GM18951 (cell line): Measurements from ENCODE around the gene CENPX.

Source experiments
- POLR2A ChIP-seq: IDR thresholded peaks from 4 replicates; pipeline ENCODE4 v1.6.1; 2011; ENCODE audit warnings: mild to moderate bottlenecking; ENCODE audit not compliant: insufficient read length, insufficient read depth; ENCODE audit errors: extremely low read depth
- in situ Hi-C: fragments of 300-500 bp; cut with MboI; formaldehyde crosslinking; loops from one replicate; pipeline ENCODE4 v1.12.0; 2022; ENCODE audit warnings: low sequenced_read_pairs, mixed read lengths, inconsistent platforms; ENCODE audit not compliant: unreplicated experiment

The CENPX gene

DNA sequence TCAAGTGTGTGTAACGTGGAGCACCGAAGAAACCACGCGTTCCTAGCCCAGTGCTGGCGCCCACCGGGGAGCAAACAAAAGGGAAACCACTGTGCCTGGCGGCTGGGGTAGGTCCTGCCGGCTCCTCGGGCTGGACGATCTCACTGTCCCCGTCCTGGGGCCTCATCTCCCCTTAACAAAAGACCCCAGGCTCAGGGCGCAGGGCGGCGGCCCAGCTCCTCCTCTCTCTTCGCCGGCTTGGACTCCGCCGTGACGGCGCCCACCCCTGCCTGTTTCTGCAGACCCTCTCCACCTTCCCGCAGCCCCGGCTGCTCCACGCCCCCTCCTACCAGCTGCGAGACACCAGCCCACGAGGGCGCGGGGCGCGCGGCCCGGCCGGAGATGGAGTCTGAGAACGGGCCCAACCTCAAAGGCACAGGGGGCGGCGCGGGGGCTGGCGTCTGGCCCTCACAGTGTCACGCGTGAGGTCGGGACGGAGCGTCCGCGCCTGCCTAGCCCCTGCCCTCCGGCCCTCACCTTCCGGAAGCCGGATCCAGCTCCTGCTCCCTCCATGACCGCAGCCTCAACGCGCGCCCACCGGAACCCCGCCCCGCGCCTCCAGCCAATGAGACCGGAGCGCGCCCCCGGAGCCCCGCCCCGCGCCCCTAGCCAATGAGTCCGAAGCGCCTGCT, at the start of gene CENPX:
CENPX (minus strand) TSS at position 569 of the 671 bp plus-strand sequence; CDS start at position 552, 17 bp downstream.
- TF ChIP-seq POLR2A = peak; percentile 74
- in situ Hi-C loops = no loop called here

DNA sequence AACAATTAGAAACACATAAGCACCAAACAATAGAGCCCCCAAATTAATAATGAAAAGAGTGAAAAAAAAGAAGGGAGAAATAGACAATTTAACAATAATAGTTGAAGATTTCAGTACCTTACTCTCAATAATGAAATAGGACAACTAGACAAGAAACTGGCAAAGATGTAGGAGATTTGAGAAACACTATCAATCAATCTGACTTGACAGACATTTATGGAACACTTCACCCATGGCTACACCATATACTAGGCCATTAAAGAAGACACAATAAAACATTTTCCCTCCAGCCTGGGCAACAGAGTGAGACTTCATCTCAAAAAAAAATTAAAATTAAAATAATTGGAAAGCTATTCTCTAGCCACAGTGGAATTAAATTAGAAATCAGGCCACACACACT, 47.9 kb upstream of the CENPX start:
- TF ChIP-seq POLR2A = no peak
- in situ Hi-C loops = no loop called here

DNA sequence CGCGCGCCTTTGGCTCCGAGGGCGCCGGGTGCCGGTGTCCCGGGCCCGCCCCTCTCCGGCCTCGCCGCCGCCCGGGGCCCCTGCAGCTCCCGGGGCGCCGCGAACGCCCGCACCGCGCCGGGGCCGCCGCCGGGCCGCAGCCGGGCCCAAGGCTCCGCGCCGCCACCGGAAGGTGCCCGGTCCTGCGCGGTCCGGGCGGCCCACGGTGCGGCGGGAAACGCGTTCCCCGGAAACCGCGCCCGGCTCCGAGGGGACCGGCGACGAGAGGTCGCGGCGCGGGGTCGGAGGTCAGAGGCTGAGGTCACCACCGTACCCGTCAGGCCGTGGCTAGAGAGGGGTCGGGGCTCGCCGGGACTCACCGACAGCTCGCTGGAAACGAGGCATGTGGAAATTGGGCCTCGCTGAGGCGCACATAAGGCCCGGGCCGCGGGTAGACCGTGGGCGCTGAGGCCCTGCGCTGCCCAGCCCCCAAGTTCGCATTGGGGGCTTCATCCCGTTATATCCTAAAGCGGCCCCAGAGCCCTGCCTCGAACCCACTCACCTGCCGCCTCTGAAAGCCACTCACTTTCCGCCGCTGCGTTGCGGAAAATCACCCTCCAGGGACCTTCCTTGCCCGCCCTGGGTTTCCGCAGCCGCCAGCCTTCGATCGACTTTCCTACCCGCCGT, 43.1 kb upstream of the CENPX start, which contains the start of gene DUS1L:
DUS1L (minus strand) TSS at position 167 of the 666 bp plus-strand sequence. CDS start 745 bp downstream, outside the sequence.
- in situ Hi-C loops = no loop called here
- TF ChIP-seq POLR2A = peak; percentile 89

DNA sequence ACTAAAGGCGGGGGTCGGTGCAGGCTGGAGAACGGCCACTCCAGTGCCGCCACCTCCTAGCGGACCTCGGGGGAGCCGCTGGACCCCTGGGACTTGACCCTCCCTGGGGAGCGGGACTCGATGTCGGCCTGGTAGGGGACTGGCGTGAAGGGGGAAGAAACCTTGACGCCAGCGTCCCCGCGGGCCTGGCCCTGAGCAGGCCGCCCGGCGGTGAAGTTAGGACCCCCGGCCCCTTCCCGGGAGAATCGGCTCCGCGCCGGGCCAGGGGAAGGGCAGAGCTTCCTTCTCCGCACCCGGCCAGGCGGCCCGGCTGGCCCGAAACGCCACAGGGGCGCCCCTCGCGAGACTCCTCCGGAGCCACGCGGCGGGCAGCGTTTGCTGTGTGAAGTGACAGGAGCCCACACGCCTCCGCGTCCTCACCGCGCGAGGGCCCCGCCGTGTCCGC, 42.5 kb upstream of the CENPX start:
- in situ Hi-C loops = no loop called here
- TF ChIP-seq POLR2A = no peak

DNA sequence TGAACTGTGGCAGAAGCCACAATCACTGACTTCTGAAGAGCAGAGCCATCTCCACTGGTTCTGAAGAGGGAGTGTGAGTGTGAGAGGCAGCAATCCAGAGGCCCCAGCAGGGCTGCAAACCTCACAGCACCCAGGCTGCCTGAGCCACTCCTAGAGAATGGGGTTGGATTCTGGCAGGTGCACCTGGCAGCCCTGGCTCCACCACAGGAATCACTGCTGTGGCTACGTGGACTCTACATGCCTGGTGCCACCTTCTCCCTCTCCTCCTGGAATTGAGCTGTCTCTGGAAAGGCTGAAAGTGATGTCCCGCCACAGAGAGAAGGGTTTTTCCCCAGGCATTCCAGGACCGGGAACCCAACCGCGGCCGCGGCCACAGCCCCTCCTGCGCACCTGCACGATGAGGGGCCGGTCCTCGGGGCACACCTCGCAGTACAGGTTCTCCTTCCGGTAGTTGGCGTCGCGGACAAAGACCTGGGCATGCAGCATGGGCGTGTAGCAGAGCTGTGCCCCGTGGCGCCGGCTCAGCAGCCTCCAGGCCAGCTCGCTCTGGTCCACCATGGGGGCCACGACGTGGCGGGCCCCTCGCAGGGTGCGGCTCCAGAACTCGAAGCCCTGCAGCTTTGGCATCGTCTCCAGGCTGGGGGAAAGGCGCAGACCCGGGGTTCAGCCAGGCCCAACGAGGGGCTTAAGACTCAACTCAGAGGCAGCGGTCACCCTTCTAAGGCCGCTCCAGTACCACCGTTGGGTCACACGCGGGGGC, 41.9 kb upstream of the CENPX start:
- no peak for TF ChIP-seq POLR2A
- in situ Hi-C loops = no loop called here

DNA sequence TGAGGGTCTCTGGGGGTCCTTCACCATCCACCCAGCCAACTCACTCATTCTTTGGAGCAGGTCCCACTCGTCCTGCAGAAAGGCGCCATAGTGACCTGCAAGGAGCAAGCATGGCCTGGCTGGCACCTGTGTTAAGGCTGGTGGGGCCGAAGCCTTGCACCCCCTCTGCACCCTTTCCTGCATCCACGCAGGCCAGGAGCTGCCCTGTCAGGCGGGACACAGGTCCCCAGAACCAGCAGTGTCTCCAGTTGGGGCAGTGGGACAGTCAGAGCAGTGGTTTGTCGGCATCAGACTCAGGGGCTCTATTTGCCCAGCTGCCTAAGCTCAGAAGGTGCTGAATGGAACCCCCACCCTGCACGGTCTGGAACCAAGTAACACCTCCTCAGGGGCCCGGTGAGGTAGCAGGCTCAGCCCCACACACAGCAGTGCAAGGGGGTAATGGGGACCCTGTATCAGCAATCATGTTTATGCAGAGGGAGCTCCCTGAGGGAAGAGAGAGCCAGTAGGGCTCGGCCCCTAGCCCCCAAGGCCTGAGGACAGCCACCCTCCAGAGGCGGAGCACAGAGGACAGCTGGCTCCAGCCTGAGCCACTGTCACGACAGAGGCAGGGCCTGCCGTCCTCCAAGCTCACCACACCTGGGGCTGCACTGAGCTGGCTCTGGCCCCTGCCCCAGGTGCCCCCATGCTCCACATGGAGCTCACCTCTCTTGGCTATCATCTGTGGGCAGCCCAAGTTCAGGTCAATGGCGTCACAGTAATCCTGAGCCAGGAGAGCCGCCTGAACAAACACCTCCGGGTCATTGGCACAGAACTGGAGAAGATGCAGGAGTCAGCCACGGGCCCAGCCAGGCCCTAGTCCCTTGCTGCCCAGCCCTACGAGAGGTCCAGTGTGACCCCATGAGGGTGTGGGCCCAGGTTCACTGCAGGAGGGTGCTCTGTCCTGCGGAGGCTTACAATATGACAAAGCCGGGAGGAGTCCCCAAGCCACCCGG, 41.0 kb upstream of the CENPX start:
- in situ Hi-C loops = no loop called here
- TF ChIP-seq POLR2A = no peak

DNA sequence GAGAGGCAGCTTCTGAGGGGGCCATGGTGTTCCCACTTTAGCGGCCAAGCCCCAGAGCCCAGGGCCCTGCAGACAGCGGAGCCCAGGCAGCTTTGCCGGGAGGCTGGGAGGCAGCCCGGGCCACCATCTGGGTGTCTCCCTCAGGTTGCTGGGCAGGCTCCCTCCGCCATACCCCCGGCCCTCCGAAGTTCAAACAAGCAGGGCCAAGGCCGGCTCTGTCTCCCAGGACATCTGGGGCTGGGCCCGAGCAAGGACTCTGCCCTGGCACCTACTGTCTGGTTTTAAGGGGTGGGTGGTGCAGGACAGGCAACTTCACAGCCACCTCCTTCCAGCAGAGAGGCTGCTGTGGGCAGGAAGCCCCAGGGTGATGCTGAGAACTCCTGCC, 40.3 kb upstream of the CENPX start:
- in situ Hi-C loops = no loop called here
- TF ChIP-seq POLR2A = no peak

DNA sequence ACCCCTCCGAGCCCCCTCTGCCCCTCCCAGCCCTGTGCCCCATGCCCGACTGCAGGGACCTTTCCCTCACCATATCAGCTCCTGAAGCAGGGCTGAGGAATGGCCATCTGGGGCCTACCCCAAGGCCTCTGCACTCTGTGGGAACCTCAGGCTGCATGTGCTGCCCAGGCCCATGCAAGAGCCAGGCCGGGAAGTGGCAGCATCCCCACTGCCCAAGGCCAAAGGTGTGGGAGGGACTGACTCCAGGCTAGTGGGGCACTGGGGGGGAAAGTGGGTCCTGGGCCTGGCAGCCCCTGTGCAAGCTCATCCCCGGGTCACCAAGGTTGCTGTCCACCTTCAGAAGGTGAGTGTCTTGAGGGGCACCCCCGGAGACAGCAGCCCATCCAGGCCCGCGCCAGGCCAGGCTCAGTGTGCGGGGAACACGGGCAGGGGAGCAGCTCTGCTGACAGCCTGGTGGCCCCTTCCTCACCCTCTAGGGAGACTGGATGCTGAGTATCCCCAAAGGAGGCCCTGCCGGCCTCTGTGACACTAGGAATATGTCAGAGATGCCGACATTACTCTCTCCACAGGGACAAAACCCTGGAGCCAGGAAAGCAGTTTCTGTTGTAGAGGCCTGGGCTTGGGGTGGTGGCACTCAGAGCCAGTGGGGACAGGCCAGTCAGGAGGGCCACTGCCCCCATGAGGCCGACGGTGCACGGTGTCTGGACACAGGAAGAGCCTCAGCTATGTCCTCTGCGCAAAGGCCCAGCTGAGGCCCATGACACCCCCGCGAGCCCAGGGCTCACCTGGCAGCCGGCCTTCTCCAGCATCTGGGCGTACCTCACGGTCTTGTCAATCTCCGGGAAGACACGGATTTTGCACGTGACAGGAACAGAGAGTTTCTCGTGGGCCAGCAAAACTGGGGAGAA, 39.7 kb upstream of the CENPX start:
- no peak for TF ChIP-seq POLR2A
- in situ Hi-C loops = no loop called here

DNA sequence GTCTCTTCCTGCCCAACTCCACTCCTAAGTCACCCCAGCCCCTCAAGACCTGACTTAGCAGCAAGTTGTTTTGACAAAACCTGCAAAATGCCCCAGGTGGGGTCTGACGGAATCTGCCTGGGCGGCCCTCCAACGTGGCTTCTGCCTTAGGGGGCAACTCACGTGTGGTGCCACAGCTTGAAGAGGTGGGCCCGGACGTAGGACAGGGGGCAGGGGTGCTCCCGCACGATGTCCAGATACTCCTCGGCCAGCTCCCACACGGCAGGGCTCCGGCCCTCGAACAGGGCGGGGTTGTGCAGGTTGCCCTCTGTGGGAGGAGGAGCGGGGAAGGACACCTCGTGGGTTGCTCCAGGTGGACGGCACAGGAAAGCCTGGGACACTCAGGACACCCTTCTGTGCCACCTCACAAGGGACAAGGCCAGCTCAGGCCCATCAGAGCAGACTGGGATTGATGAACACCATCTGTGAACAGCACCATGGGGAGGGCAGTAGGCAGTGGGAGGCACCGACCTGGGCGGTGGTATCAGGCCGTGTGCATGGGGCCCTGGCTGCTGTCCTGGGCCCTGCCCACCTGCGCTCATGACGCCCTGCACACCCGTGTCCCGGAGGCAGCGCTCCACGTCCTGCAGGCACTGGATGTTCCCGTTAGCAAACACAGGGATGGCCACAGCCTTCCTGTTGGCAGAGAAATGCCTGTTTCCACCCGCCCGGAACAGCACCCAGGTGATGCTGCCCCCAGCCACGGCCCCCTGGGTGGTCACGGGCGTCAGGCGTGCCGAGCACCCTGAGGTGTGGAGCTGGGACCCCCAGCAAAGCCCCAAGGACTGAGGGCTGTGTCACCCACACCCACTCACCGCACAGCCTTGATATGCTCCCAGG, 38.6 kb upstream of the CENPX start:
- TF ChIP-seq POLR2A = no peak
- in situ Hi-C loops = no loop called here

DNA sequence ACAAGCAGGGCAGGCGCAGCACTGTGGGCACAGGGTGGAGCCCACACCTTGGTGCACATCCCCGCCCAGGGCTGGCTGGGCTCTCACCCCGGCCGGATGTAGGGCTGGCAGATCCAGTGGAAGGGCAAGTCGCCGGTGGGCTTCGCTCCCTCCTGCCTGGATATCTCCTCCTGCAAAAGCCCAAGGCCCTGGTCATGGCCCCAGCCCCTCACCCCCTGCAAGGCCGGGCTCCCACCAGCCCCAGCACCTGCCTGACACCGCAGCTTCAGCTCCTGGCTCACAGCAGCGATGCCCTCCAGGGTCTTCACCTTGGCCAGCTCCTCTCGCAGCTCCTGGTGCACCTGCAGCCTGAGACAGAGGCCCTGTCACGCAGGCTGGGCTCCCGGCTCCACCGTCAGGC, 37.9 kb upstream of the CENPX start:
- no peak for TF ChIP-seq POLR2A
- in situ Hi-C loops = no loop called here

DNA sequence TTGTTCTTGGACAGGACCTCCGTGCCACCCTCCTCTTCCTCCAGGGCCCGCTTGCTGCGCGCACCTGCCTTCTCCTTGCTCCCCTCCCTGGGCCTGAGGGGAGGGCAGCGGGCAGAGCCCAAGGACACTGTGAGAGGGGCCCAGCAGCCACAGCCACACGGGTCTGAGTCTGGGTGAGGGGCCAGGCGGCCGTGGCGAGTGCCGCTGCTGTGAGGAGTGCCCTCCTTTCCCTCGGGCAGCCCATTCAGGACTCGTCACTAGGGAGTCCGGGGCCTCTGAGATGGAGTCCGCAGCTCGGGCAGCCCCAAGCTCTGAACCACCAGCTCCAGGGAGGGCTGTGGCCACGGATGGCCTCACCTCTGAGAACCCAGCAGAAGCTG, 37.3 kb upstream of the CENPX start:
- in situ Hi-C loops = no loop called here
- no peak for TF ChIP-seq POLR2A
